ENCODE results near the gene CREBBP.
A peak's percentile ranks its signal among the peaks of the same experiment; 100 is the strongest.
"Not testable (repeated sequence)": the region's sequence is repeated elsewhere in the genome, so short reads cannot be mapped to it uniquely, and the experiment has no call there.

CREBBP gene

DNA sequence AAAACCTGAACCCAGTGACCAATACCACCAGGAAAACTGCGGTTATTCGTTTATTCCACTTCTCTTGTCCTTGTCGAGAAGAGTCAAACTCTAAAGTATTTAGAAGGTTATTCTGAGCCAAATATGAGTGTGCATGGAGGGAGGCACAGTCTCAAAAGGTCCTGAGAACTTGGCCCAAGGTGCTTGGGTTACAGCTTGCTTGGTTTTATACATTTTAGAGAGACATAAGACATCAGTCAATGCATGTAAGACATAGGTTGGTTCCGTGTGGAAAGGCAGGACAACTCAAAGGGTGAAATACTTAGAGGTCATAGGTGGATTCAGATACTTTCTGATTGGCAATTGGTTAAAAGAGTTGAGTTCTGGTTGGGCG lies 162.5 kb downstream of the CREBBP start:
- DNase-seq (ENCODE audit: extremely low spot score), result no peak
- ChIA-PET POLR2A (interaction anchor here (0.7 to 1.6 kb wide), 3 partner anchors 14 to 28 kb away, joined by 3 to 11 read pairs (median 3); no protein-coding TSS in a partner anchor), CTCF (no interaction called here)
- TF ChIP-seq SUZ12 (IDR thresholded peaks at IDR 0.05) (no peak), FOXK2 (IDR thresholded peaks at IDR 0.05) (no peak), NFRKB (IDR thresholded peaks at IDR 0.05) (no peak), ZNF384 (IDR thresholded peaks at IDR 0.05) (no peak), ARNT (IDR thresholded peaks at IDR 0.05) (no peak), HDGF (IDR thresholded peaks at IDR 0.05; ENCODE audit: borderline replicate concordance) (no peak), ELF4 (IDR thresholded peaks at IDR 0.05) (no peak), TARDBP (IDR thresholded peaks at IDR 0.05) (no peak), CTBP1 (IDR thresholded peaks at IDR 0.05; ENCODE audit: borderline replicate concordance) (no peak), L3MBTL2 (conservative IDR thresholded peaks at IDR 0.05) (no peak), FOXM1 (IDR thresholded peaks at IDR 0.05; ENCODE audit: borderline replicate concordance) (no peak), SP1 (IDR thresholded peaks at IDR 0.05) (no peak), BHLHE40 (IDR thresholded peaks at IDR 0.05; ENCODE audit: borderline replicate concordance) (no peak), FOXA1 (IDR thresholded peaks at IDR 0.05) (no peak), LEF1 (IDR thresholded peaks at IDR 0.05; ENCODE audit: borderline replicate concordance) (no peak)
- TF ChIP-seq, protein P1, sequence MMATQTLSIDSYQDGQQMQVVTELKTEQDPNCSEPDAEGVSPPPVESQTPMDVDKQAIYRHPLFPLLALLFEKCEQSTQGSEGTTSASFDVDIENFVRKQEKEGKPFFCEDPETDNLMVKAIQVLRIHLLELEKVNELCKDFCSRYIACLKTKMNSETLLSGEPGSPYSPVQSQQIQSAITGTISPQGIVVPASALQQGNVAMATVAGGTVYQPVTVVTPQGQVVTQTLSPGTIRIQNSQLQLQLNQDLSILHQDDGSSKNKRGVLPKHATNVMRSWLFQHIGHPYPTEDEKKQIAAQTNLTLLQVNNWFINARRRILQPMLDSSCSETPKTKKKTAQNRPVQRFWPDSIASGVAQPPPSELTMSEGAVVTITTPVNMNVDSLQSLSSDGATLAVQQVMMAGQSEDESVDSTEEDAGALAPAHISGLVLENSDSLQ (IDR thresholded peaks at IDR 0.05), result no peak

- DNase-seq (ENCODE audit: extremely low spot score), result peak; percentile 96
- TF ChIP-seq TARDBP (IDR thresholded peaks at IDR 0.05) (0 out of 2 replicates have a peak, but pooled peaks have one; percentile 49), ZNF384 (IDR thresholded peaks at IDR 0.05) (no peak), FOXA1 (IDR thresholded peaks at IDR 0.05) (no peak), L3MBTL2 (conservative IDR thresholded peaks at IDR 0.05) (peak; percentile 89), ELF4 (IDR thresholded peaks at IDR 0.05) (no peak), LEF1 (IDR thresholded peaks at IDR 0.05; ENCODE audit: borderline replicate concordance) (peak; percentile 84)
- TF ChIP-seq, protein P1 (IDR thresholded peaks at IDR 0.05), result no peak
- ChIA-PET CTCF (no interaction called here), POLR2A (interaction anchor here (0.5 to 1.6 kb wide), 7 partner anchors 12 to 27 kb away, joined by 3 to 11 read pairs (median 3); no protein-coding TSS in a partner anchor)
Measured at GRCh38 chr16:3717235-3718018, 163.1 kb downstream of the CREBBP start, which contains the start of gene TRAP1. TRAP1 (minus strand) TSS chr16:3717524; CDS start chr16:3717508, 16 bp downstream.

DNA sequence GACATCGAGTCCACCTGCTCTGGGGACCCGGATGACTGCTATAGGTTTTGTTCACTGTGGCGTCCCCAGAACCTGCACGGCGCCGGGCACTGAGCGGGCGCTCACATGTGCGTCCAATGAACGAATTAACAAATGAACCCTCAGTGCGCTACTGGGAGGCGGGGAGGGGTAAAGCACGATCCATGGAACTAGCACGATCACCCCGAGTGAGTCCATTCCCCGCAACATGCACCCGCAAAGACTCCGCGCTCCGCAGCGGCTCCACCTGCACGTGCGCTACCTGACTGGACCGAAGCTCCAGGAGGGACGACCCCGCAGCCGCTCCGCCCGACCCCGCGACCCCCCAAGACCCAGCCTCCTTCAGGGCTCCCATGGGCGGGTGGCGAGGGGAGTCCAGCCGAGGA lies 163.7 kb downstream of the CREBBP start:
- CTCF ChIA-PET, result no interaction called here
- POLR2A ChIA-PET, result interaction anchor here (0.5 to 1.6 kb wide), 6 partner anchors 13 to 27 kb away, joined by 3 to 11 read pairs (median 4); no protein-coding TSS in a partner anchor
- peak; percentile 28 for DNase-seq (ENCODE audit: extremely low spot score)
- TF ChIP-seq CTBP1 (IDR thresholded peaks at IDR 0.05; ENCODE audit: borderline replicate concordance) (no peak), L3MBTL2 (conservative IDR thresholded peaks at IDR 0.05) (peak; percentile 49)

DNA sequence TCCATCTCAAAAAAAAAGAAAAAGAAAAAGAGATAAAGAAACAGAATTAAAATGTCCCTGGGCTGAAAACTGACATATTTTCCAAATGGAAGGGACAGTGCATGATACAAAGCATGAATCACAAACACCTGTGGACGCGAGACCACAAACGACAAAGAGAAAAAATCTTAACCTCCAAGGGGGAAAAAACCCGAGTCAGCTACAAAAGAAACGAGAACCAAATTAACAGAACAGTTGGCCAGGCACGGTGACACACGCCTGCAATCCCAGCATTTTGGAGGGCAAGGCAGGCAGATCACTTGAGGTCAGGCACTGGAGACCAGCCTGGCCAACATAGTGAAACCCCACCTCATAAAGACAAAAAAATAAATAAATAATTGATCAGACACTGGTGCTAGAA lies 165.1 kb downstream of the CREBBP start:
- ChIA-PET CTCF (no interaction called here), POLR2A (no interaction called here)
- TF ChIP-seq ZNF384 (IDR thresholded peaks at IDR 0.05) (no peak), FOXM1 (IDR thresholded peaks at IDR 0.05; ENCODE audit: borderline replicate concordance) (no peak), L3MBTL2 (conservative IDR thresholded peaks at IDR 0.05) (no peak), ELF4 (IDR thresholded peaks at IDR 0.05) (no peak), FOXK2 (IDR thresholded peaks at IDR 0.05) (no peak), HDGF (IDR thresholded peaks at IDR 0.05; ENCODE audit: borderline replicate concordance) (no peak), SUZ12 (IDR thresholded peaks at IDR 0.05) (no peak), TARDBP (IDR thresholded peaks at IDR 0.05) (no peak)
- TF ChIP-seq, protein P1 (IDR thresholded peaks at IDR 0.05), result no peak
- no peak for DNase-seq (ENCODE audit: extremely low spot score)

DNA sequence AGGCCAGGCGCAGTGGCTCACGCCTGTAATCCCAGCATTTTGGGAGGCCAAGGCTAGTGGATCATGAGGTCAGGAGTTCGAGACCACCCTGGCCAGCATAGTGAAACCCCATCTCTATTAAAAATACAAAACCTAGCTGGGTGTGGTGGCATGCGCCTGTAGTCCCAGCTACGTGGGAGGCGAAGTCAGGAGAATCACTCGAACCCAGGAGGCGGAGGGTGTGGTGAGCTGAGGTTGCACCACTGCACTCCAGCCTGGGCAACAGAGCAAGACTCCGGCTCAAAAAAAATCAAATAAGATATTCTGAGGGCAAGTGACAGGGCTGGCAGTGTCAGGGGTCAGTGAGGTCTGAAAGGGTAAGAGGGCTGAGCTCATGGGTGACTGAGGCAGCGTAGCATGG lies 166.1 kb downstream of the CREBBP start:
- POLR2A ChIA-PET, result interaction anchor here (1.7 kb wide), 1 partner anchor 10 kb away, joined by 5 read pairs; no protein-coding TSS in a partner anchor
- DNase-seq (ENCODE audit: extremely low spot score); CTCF ChIA-PET: not testable (repeated sequence)

DNA sequence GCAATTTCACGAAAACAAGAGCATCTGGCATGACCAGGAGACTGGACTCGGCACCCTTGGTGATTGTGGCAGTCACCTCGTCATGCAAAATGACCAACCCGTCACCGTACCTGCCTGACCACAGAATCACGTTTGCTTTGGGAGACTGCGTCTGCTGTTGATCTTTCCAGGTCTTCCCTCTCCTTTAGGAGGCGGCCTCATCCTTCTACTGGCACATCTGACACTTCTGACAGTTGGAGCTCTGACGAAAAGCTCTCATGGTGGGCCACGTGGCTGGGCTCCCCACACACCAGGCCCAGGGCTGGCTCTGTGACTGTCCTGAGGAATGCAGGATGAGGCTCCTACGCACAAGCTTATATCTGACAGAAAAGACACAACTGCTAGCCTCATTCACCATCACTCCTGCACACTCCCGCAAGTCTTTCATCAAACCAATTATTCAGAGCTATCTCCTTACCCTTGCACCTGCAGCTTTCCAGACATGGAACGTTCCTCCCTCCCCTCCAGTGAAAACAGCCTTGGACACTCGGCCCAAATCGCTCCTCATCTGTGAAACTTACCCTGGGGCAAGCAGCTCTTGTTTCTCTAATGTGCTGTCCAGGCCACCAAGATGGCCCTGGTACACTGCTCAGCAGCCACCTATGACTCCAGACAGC lies 166.8 kb downstream of the CREBBP start:
- ChIA-PET POLR2A (interaction anchor here (1.7 kb wide), 1 partner anchor 10 kb away, joined by 5 read pairs; no protein-coding TSS in a partner anchor), CTCF (no interaction called here)
- TF ChIP-seq FOXK2 (IDR thresholded peaks at IDR 0.05) (no peak), HDGF (IDR thresholded peaks at IDR 0.05; ENCODE audit: borderline replicate concordance) (no peak), TARDBP (IDR thresholded peaks at IDR 0.05) (no peak), ZNF384 (IDR thresholded peaks at IDR 0.05) (no peak), CTBP1 (IDR thresholded peaks at IDR 0.05; ENCODE audit: borderline replicate concordance) (no peak), ELF4 (IDR thresholded peaks at IDR 0.05) (no peak), ARNT (IDR thresholded peaks at IDR 0.05) (no peak), FOXA1 (IDR thresholded peaks at IDR 0.05) (no peak), FOXM1 (IDR thresholded peaks at IDR 0.05; ENCODE audit: borderline replicate concordance) (no peak), NFRKB (IDR thresholded peaks at IDR 0.05) (no peak), L3MBTL2 (conservative IDR thresholded peaks at IDR 0.05) (no peak), BHLHE40 (IDR thresholded peaks at IDR 0.05; ENCODE audit: borderline replicate concordance) (no peak), LEF1 (IDR thresholded peaks at IDR 0.05; ENCODE audit: borderline replicate concordance) (no peak), SUZ12 (IDR thresholded peaks at IDR 0.05) (no peak)
- TF ChIP-seq, protein P1 (IDR thresholded peaks at IDR 0.05), result no peak
- no peak for DNase-seq (ENCODE audit: extremely low spot score)
